Left renal cortex interstitium (tissue), 4 donors: ENCODE measurements around the gene UNCX. TPM values are rescaled to one million over a fixed set of nuclear protein-coding genes. Genes with fewer than 3 reads are reported as not detected.

Source experiments
- DNase-seq, 4 donors: peaks; one replicate each; pipeline ENCODE4 v3.0.0-alpha.2; 2013; ENCODE audit warnings: low read depth in 4 of 4, low spot score in 2 of 4, missing footprints in 1 of 4
- polyA plus RNA-seq, 4 donors: library from polyadenylated mRNA; unstranded; fragments of 120-200 nt; gene quantifications; one replicate each; pipeline ENCODE4 v1.2.1, GENCODE V29; 2013; ENCODE audit not compliant: insufficient read length in 4 of 4

UNCX gene
- polyA plus RNA-seq, 4 donors = 6.6 to 20.2 (median 15.1) TPM

GRCh38 chr7:1241603-1242255 is 9.1 kb downstream of the UNCX start:
- DNase-seq = no peak

GRCh38 chr7:1242256-1242605 is 9.6 kb downstream of the UNCX start:
- no peak for DNase-seq

- no peak for DNase-seq
These were observed 10.1 kb downstream of the UNCX start for GRCh38 chr7:1242606-1243289.

GRCh38 chr7:1243290-1243963 is 10.8 kb downstream of the UNCX start:
- no peak for DNase-seq

- DNase-seq = no peak
These were observed 11.3 kb downstream of the UNCX start for GRCh38 chr7:1243964-1244416.

GRCh38 chr7:1244700-1245523 is 12.2 kb downstream of the UNCX start:
- DNase-seq = no peak

- no peak for DNase-seq
These were observed 12.9 kb downstream of the UNCX start for GRCh38 chr7:1245524-1246050.

- DNase-seq = no peak
These were observed 13.6 kb downstream of the UNCX start for GRCh38 chr7:1246160-1246870.

- no peak for DNase-seq
These were observed 14.3 kb downstream of the UNCX start for GRCh38 chr7:1246871-1247526.

- DNase-seq = no peak
These were observed 14.9 kb downstream of the UNCX start for GRCh38 chr7:1247527-1248041.

GRCh38 chr7:1248143-1248915 is 15.7 kb downstream of the UNCX start:
- DNase-seq = no peak

- DNase-seq = no peak
These were observed 16.4 kb downstream of the UNCX start for GRCh38 chr7:1248916-1249581.

GRCh38 chr7:1249731-1250130 is 17.1 kb downstream of the UNCX start:
- DNase-seq = no peak

GRCh38 chr7:1250901-1251300 is 18.2 kb downstream of the UNCX start:
- DNase-seq = no peak

GRCh38 chr7:1251796-1252539 is 19.3 kb downstream of the UNCX start:
- DNase-seq = no peak

- DNase-seq = no peak
These were observed 19.9 kb downstream of the UNCX start for GRCh38 chr7:1252540-1253090.

GRCh38 chr7:1253681-1254181 is 21.1 kb downstream of the UNCX start:
- no peak for DNase-seq
